Astrocyte of the cerebellum (primary cell): Measurements from ENCODE around the gene TENM3.

Experiments used
- DNase-seq: peaks from one replicate; pipeline ENCODE4 v3.0.0-alpha.2; 2011; ENCODE audit warnings: low read depth
- H3K4me3 ChIP-seq: 2 replicates; pipeline ENCODE4 v1.5.1; 2011; ENCODE audit warnings: mild to moderate bottlenecking, low read depth, low read length, moderate library complexity
- in situ Hi-C: cut with HindIII; loops from 2 replicates; pipeline ENCODE4 v1.10.0; 2017; ENCODE audit warnings: low sequenced_read_pairs
- TF ChIP-seq, protein P1 (sequence below): IDR thresholded peaks from 2 replicates; pipeline ENCODE4 v1.5.1; 2012; ENCODE audit warnings: low read length, low read depth, moderate library complexity, mild to moderate bottlenecking; ENCODE audit errors: missing control alignments

TENM3 gene

DNA sequence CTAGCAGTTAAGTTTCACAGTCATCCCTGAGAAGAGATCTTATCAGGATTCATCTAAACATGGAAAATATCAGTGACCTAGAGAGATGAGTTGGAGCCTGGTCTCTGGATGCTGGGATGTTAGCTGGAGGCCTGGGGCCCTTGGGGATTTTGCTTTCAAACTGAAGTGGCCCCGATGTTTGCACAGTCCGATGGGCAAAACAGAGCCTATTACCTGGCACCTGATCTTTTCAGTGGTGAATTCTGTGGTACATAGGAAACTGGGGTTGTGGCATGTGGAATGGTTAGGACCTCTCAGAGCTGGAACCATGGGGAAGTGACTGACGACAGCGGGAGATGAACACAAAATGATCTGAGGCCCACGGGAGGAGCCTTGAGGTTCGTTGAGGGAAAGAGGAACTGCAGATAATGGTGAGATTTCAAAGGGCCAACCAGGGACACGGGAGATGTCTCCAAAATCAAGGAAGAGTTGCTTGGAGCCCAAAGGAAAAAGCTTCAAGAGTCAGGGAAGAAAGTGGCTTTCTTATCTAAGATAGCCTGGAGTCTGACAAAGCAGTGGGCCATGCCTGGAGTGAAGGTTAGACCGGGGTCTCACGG lies 17.8 kb upstream of the TENM3 start:
- no peak for DNase-seq
- H3K4me3 ChIP-seq, result no peak overlapping the region
- in situ Hi-C loops, result no loop called here
- TF ChIP-seq, protein P1, sequence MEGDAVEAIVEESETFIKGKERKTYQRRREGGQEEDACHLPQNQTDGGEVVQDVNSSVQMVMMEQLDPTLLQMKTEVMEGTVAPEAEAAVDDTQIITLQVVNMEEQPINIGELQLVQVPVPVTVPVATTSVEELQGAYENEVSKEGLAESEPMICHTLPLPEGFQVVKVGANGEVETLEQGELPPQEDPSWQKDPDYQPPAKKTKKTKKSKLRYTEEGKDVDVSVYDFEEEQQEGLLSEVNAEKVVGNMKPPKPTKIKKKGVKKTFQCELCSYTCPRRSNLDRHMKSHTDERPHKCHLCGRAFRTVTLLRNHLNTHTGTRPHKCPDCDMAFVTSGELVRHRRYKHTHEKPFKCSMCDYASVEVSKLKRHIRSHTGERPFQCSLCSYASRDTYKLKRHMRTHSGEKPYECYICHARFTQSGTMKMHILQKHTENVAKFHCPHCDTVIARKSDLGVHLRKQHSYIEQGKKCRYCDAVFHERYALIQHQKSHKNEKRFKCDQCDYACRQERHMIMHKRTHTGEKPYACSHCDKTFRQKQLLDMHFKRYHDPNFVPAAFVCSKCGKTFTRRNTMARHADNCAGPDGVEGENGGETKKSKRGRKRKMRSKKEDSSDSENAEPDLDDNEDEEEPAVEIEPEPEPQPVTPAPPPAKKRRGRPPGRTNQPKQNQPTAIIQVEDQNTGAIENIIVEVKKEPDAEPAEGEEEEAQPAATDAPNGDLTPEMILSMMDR, result no peak

DNA sequence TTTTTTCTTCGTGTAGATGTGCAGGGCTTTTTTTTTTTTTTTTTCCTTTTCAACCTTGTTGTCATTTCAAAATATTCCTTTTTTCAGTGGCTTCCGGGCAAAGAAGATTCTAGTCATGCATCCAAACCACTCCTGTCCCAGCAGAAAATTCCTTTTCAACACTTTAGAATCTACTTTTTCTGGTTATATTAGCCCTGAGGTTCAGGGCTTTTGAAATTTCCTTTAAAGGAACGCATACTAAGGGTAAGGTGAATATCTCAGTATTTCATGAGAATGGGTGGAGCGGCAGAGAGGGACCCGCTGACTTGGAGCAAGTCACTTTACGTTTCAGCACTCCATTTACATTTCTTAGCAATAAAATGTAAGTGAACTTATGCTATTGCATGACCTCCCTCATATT lies 15.6 kb upstream of the TENM3 start:
- DNase-seq, result no peak
- H3K4me3 ChIP-seq, result no peak overlapping the region
- TF ChIP-seq, protein P1, result no peak
- in situ Hi-C loops, result no loop called here

DNA sequence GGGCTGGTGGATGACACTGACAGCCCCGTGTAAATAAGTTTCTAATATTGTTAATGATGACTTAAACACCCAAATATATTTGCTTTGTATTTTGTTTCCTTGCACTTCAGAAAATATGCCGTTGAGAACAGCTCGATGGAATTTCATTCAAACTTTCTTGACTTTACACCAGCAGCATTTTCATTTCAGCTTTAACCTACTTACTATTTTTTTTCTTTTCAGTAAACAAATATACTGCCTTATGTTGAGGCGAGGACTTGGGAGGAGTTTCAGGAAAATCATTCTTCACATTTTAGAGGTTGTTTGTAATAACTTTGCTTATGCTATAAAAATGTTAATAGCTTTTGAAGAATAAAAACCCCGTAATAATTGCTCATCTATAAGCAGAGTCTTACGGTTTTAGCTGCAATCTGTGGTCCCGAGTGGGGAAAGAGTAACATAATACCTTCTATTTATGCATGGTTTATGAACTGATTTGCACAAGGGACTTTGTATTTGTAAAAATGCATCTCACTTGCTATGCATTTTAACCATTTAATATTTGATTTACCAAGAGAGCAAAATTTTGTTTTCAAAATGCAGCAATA lies 14.1 kb upstream of the TENM3 start:
- TF ChIP-seq, protein P1, result no peak
- H3K4me3 ChIP-seq, result no peak overlapping the region
- DNase-seq, result no peak
- in situ Hi-C loops, result no loop called here

DNA sequence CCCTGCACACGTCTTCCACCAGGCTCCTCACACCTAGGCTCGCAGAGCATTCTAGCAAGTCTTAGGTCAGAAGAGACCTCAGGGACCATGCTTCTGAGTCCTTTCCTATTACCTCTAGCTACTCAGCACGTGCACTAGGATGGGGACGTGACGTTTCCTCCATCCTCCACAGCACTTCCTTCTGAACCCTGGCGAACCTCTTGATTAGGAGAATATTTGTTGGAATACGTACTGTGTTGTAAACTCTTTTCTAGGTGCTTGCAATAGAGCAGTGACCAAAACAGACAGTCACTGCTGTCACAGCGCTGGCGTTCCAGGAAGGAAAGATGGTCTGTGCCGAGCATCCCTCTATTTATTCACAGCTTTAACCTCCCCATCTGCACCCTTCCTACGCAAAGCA lies 12.9 kb upstream of the TENM3 start:
- no peak overlapping the region for H3K4me3 ChIP-seq
- in situ Hi-C loops, result no loop called here
- DNase-seq, result no peak
- TF ChIP-seq, protein P1, result no peak

DNA sequence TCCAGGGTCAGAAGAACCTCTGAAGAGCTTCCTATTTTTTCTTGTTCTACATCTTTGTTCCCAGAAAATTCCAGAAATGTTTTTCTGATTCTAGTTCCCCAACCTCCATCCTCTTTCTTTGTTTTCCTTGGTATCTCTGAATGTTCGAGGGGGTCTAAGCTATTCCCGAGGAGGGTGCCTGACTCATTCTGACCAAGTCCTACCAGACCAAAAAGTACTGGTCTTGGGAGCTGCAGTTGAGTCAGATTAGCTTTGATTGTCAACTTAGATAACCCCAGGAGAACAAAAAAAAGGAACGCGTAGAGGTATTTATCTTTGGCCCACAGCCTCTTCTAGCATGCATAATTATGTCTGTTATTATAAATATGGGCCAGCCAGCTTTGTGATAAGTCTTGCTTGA lies 12.1 kb upstream of the TENM3 start:
- peak; percentile 40 for DNase-seq
- in situ Hi-C loops, result no loop called here
- H3K4me3 ChIP-seq, result no peak overlapping the region
- TF ChIP-seq, protein P1, result no peak

DNA sequence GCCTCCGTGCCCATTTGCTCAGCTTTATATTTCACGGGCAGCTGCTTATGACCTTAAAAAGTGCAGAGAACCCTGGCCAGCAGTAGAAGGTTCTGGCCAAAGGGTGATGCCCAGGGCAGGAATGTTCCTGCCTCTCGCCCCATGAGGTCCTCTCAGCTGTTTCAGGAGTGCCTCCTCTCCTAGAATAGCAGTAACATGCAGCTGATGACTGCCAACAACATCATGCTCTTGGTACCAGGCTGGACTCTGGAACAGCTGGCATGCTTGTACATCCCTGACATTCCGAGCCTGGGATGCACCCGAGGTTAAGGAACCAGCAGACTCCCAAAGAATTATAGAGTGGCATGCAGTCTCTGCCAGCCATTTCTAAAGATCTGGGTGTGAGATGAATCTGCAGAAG lies 11.7 kb upstream of the TENM3 start:
- no peak for DNase-seq
- in situ Hi-C loops, result no loop called here
- TF ChIP-seq, protein P1, result no peak
- H3K4me3 ChIP-seq, result no peak overlapping the region
